HG03108 (cell line): Measurements from ENCODE around the gene ZBTB5.
"Not testable (repeated sequence)": the region's sequence is repeated elsewhere in the genome, so short reads cannot be mapped to it uniquely, and the experiment has no call there.

Source experiments
- ATAC-seq: cut with Tn5 transposase; IDR thresholded peaks from one replicate; pipeline ENCODE4 v1.9.1; 2021; ENCODE audit warnings: moderate library complexity; ENCODE audit not compliant: unreplicated experiment

Gene ZBTB5

GRCh38 chr9:37407468-37407867 is 57.8 kb downstream of the ZBTB5 start:
- no peak for ATAC-seq

GRCh38 chr9:37406603-37407401 is 58.4 kb downstream of the ZBTB5 start:
- no peak for ATAC-seq

GRCh38 chr9:37405764-37406380 is 59.4 kb downstream of the ZBTB5 start:
- no peak for ATAC-seq

GRCh38 chr9:37405350-37405749 is 59.9 kb downstream of the ZBTB5 start:
- no peak for ATAC-seq

GRCh38 chr9:37404590-37404989 is 60.7 kb downstream of the ZBTB5 start:
- ATAC-seq = no peak

GRCh38 chr9:37399336-37399735 is 65.9 kb downstream of the ZBTB5 start:
- no peak for ATAC-seq

GRCh38 chr9:37398464-37399025 is 66.7 kb downstream of the ZBTB5 start:
- no peak for ATAC-seq

DNA sequence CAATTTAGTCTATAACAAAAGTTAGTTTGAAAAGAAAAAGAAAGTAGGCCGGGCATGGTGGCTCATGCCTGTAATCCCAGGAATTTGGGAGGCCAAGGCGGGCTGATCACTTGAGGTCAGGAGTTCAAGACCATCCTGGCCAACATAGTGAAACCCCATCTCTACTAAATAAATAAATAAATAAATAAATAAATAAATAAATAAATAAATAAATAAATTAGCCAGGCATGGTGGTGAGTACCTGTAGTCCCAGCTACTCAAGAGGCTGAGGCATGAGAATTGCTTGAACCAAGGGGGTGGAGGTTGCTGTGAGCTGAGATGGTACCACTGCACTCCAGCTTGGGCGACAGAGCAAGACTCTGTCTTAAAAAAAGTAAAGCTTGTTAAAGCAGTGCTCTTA is 67.3 kb downstream of the ZBTB5 start:
- not testable (repeated sequence) for ATAC-seq

DNA sequence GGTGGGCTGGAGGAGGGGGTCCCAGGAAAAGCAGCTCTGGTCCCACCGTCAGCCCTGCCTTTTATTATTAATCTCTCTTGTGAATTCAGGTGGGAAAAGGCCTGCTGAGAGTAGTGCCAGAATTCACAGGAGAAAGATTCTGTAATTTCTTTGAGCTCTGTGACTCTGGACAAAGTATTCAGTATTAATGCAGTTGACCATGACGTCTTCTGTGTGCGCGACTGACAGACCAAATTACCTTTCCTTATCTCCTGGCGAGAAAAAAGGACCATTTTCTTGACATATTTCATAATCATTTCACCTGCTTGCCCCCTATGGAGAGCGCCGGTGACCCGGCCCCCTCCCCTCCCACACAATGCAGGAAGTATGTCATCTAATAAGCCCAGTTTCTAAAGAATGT is 69.6 kb downstream of the ZBTB5 start:
- ATAC-seq = no peak

GRCh38 chr9:37395229-37395628 is 70.0 kb downstream of the ZBTB5 start:
- ATAC-seq = no peak

DNA sequence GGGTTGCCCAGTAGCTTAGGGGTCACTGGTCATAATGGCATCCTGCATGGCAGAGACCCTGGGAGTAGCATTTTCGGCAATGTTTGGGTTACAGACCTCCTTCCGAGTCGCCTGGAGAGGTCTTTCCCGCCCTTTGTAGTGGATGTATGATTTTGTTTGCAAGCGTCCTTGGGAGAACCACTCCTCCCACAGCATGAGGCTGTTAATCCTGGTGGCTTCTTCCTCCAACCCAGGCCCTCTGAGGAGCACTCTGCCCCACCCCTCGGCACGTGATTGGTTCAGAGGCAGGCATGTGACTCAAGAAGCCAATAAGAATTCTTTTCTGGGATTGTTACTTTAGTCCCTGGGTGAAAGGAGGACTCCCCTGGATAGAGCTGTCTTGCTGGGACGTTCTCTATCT is 73.0 kb downstream of the ZBTB5 start:
- ATAC-seq = no peak

GRCh38 chr9:37390759-37391158 is 74.5 kb downstream of the ZBTB5 start:
- peak; percentile 81 for ATAC-seq
